Dermis lymphatic vessel endothelial cell (primary cell): ENCODE results near the gene BUD13. TPM values are rescaled to one million over a fixed set of nuclear protein-coding genes. Genes with fewer than 3 reads are reported as not detected.

Experiments used
- total RNA-seq: library from RNA; depleted of rRNA; stranded (reverse); fragments of >200 nt; gene quantifications from 2 replicates; pipeline ENCODE4 v1.2.1, GENCODE V29; 2014

Gene BUD13, protein sequence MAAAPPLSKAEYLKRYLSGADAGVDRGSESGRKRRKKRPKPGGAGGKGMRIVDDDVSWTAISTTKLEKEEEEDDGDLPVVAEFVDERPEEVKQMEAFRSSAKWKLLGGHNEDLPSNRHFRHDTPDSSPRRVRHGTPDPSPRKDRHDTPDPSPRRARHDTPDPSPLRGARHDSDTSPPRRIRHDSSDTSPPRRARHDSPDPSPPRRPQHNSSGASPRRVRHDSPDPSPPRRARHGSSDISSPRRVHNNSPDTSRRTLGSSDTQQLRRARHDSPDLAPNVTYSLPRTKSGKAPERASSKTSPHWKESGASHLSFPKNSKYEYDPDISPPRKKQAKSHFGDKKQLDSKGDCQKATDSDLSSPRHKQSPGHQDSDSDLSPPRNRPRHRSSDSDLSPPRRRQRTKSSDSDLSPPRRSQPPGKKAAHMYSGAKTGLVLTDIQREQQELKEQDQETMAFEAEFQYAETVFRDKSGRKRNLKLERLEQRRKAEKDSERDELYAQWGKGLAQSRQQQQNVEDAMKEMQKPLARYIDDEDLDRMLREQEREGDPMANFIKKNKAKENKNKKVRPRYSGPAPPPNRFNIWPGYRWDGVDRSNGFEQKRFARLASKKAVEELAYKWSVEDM
- total RNA-seq, result 12.1 and 13.5 TPM in 2 replicates

DNA sequence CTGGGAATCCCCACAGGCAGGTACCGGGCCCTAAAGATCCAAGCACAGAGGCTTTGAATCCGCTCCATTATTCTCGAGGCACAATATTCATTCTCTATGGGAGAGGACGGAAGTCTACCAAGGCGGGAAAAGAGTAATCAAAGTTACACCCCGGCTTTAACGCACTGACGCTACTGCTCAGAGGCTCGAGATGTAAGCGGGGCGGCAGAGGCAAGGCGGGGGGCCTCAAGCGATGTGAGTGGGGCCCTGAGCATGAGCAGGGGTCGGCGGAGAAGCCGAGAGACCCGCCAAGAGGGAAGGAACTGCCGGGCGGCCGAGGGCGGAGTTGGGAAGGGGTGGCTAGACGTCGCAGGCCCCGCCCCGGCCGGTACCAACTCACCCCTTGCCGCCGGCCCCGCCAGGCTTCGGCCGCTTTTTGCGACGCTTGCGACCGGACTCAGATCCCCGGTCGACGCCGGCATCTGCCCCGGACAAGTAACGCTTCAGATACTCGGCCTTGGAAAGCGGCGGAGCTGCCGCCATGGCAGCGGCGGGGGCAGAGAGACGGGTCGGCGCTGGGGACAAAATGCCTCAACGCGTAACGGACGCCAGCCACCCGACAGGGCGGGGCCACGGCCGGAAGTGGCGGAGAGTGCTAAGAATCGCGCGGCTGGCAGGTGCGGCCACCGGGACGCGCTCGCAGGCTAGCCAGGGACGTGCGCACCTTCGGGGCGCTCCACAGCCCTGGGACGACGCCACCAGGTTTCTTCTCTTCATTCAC is at the start of gene BUD13:
BUD13 (minus strand) TSS at position 545 of the 760 bp plus-strand sequence; CDS start at position 522, 23 bp downstream.

DNA sequence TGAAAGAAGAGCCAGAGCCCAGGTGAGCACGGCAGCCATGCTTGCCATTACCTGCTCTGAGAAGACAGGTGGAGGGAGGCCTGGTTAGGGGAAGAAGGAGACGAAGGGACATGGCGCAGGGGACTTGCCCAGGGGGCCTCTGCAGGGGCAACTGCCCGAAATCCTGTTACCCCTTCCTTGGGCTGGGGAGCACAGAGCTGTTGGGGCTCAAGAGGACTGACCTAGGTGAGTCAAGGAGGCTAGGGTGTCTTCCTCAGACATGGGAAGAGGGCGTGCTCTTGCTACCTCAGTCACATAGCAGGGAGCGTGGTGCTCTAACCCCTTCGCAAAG is 19.0 kb upstream of the BUD13 start, which contains the start of gene APOA5:
APOA5 (minus strand) TSS at position 67 of the 331 bp plus-strand sequence; CDS start at position 48, 19 bp downstream.

DNA sequence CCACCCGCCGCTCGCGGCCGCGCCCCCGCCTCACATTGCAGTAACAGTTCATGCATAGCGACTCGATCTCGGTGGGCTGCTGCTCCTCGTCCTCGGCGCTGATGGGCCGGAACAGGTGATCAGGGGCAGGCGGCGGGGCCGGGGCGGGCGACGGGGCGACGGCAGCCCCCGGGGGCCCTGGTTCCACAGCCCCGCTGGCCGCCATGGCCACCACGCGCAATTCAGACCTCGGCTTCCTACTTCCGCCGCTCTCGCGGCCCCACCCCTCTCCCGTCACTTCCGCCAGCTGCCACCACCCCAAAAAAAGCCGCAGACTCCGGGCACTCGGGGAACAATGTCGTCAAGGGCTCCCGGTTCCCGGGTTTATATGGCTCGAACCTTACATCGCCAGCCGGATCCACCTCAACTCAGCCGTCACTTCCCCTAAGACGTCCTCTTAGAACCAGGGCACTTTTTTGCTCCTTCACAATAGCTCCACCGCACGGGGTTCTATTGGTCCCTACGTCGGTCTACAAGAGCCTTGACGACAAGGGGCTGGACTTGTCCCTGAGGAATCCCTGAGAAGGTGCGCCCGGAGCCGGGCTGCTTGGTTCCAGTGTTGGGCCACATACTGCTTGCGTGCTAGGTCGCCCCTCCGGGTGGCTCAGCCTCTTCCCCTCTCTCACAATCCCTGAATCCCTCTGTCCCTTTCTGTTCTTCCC is 15.1 kb upstream of the BUD13 start, which contains the start of gene ZPR1:
ZPR1 (minus strand) TSS at position 238 of the 701 bp plus-strand sequence; CDS start at position 205, 33 bp downstream.

Other genes starting within 250 kb of the BUD13 start
- gene ZPR1, start 15.0 kb upstream of the BUD13 start, total RNA-seq, result 19.5 and 31.5 TPM in 2 replicates
- not detected in 2 replicates for gene APOA5, start 18.9 kb upstream of the BUD13 start, total RNA-seq
- not detected in 2 replicates for gene APOA4, start 50.3 kb upstream of the BUD13 start, total RNA-seq
- gene APOC3, start 56.9 kb upstream of the BUD13 start, total RNA-seq, result not detected in 2 replicates
- gene APOA1, start 64.6 kb upstream of the BUD13 start, total RNA-seq, result not detected in 2 replicates